HEK293 (cell line): Measurements from ENCODE around the gene ARMC10.

Experiments
- AEBP2 ChIP-seq: fragments of 450-650 bp; formaldehyde crosslinking; IDR thresholded peaks from 2 replicates; pipeline ENCODE4 v1.5.1; 2016; ENCODE audit warnings: missing biosample characterization, missing genetic modification characterization, borderline replicate concordance
- EGR2 ChIP-seq: fragments of 450-650 bp; formaldehyde crosslinking; IDR thresholded peaks from 2 replicates; pipeline ENCODE4 v1.5.1; 2016; ENCODE audit warnings: low read depth, missing biosample characterization, missing genetic modification characterization
- GLI2 ChIP-seq: fragments of 450-650 bp; formaldehyde crosslinking; IDR thresholded peaks from 2 replicates; pipeline ENCODE4; 2017; ENCODE audit warnings: missing biosample characterization, missing genetic modification characterization, low read depth, borderline replicate concordance
- GLIS1 ChIP-seq: fragments of 450-650 bp; formaldehyde crosslinking; IDR thresholded peaks from 2 replicates; pipeline ENCODE4 v1.5.1; 2016; ENCODE audit warnings: missing biosample characterization, missing genetic modification characterization
- PRDM2 ChIP-seq: fragments of 450-650 bp; formaldehyde crosslinking; IDR thresholded peaks from 2 replicates; pipeline ENCODE4 v1.5.1; 2016; ENCODE audit warnings: missing biosample characterization, missing genetic modification characterization, borderline replicate concordance
- SCRT1 ChIP-seq: fragments of 450-650 bp; formaldehyde crosslinking; IDR thresholded peaks from 2 replicates; pipeline ENCODE4 v1.5.1; 2016; ENCODE audit warnings: missing biosample characterization, missing genetic modification characterization, borderline replicate concordance
- SP3 ChIP-seq: fragments of 450-650 bp; formaldehyde crosslinking; IDR thresholded peaks from 2 replicates; pipeline ENCODE4 v1.5.1; 2016; ENCODE audit warnings: missing biosample characterization, missing genetic modification characterization
- TCF7L2 ChIP-seq: IDR thresholded peaks from 2 replicates; pipeline ENCODE4 v1.6.1; 2011; ENCODE audit warnings: low read depth, mild to moderate bottlenecking, inconsistent platforms, low read length, moderate library complexity, borderline replicate concordance
- ZBTB1 ChIP-seq: fragments of 450-650 bp; formaldehyde crosslinking; IDR thresholded peaks from 2 replicates; pipeline ENCODE4 v1.5.1; 2016; ENCODE audit warnings: missing biosample characterization, missing genetic modification characterization
- ZBTB49 ChIP-seq: fragments of 450-650 bp; formaldehyde crosslinking; IDR thresholded peaks from 2 replicates; pipeline ENCODE4 v1.5.1; 2016; ENCODE audit warnings: missing biosample characterization, missing genetic modification characterization, low read depth
- ZBTB8A ChIP-seq: fragments of 450-650 bp; formaldehyde crosslinking; IDR thresholded peaks from 2 replicates; pipeline ENCODE4 v1.5.1; 2016; ENCODE audit warnings: missing biosample characterization, missing genetic modification characterization
- ZFP37 ChIP-seq: fragments of 450-650 bp; formaldehyde crosslinking; IDR thresholded peaks from 2 replicates; pipeline ENCODE4 v1.5.1; 2016; ENCODE audit warnings: missing biosample characterization, missing genetic modification characterization
- ZNF138 ChIP-seq: fragments of 450-650 bp; formaldehyde crosslinking; IDR thresholded peaks from 2 replicates; pipeline ENCODE4 v1.5.1; 2016; ENCODE audit warnings: missing biosample characterization, missing genetic modification characterization, borderline replicate concordance
- ZNF148 ChIP-seq: fragments of 450-650 bp; formaldehyde crosslinking; IDR thresholded peaks from 2 replicates; pipeline ENCODE4 v1.5.0; 2017; ENCODE audit warnings: missing biosample characterization, missing genetic modification characterization, borderline replicate concordance
- ZNF155 ChIP-seq: fragments of 450-650 bp; formaldehyde crosslinking; IDR thresholded peaks from 2 replicates; pipeline ENCODE4 v1.5.1; 2016; ENCODE audit warnings: missing biosample characterization, missing genetic modification characterization
- ZNF324 ChIP-seq: fragments of 450-650 bp; formaldehyde crosslinking; IDR thresholded peaks from 2 replicates; pipeline ENCODE4 v1.5.1; 2016; ENCODE audit warnings: missing biosample characterization, missing genetic modification characterization
- ZNF394 ChIP-seq: fragments of 450-650 bp; formaldehyde crosslinking; IDR thresholded peaks from 2 replicates; pipeline ENCODE4 v1.5.1; 2016; ENCODE audit warnings: missing biosample characterization, missing genetic modification characterization, mild to moderate bottlenecking, moderate library complexity, borderline replicate concordance
- ZNF514 ChIP-seq: fragments of 450-650 bp; formaldehyde crosslinking; IDR thresholded peaks from 2 replicates; pipeline ENCODE4 v1.5.1; 2016; ENCODE audit warnings: missing biosample characterization, missing genetic modification characterization
- ZNF548 ChIP-seq: fragments of 450-650 bp; formaldehyde crosslinking; IDR thresholded peaks from 2 replicates; pipeline ENCODE4 v1.5.1; 2016; ENCODE audit warnings: missing biosample characterization, missing genetic modification characterization
- ZNF555 ChIP-seq: fragments of 450-650 bp; formaldehyde crosslinking; conservative IDR thresholded peaks from 2 replicates; pipeline ENCODE4 v1.5.1; 2017; ENCODE audit warnings: missing biosample characterization, mild to moderate bottlenecking, missing genetic modification characterization, inconsistent platforms
- ZNF561 ChIP-seq: fragments of 450-650 bp; IDR thresholded peaks from 2 replicates; pipeline ENCODE4 v1.5.1; 2018; ENCODE audit warnings: missing biosample characterization, missing genetic modification characterization, borderline replicate concordance
- ZNF692 ChIP-seq: fragments of 450-650 bp; formaldehyde crosslinking; IDR thresholded peaks from 2 replicates; pipeline ENCODE4 v1.5.1; 2016; ENCODE audit warnings: missing biosample characterization, missing genetic modification characterization
- ZNF707 ChIP-seq: fragments of 450-650 bp; formaldehyde crosslinking; IDR thresholded peaks from 2 replicates; pipeline ENCODE4 v1.5.1; 2016; ENCODE audit warnings: missing biosample characterization, missing genetic modification characterization
- ZNF785 ChIP-seq: fragments of 450-650 bp; formaldehyde crosslinking; IDR thresholded peaks from 2 replicates; pipeline ENCODE4 v1.5.1; 2016; ENCODE audit warnings: missing biosample characterization, missing genetic modification characterization
- ZNF792 ChIP-seq: fragments of 450-650 bp; formaldehyde crosslinking; IDR thresholded peaks from 2 replicates; pipeline ENCODE4 v1.5.1; 2016; ENCODE audit warnings: missing biosample characterization, missing genetic modification characterization

Gene ARMC10

GRCh38 chr7:103075337-103075918, 488 bp downstream of the ARMC10 start (continued):
- TF ChIP-seq PRDM2 (tag by site-specific recombination): no peak
- no peak for TF ChIP-seq GLI2 (tag by site-specific recombination)
- TF ChIP-seq SCRT1 (tag by site-specific recombination): peak; percentile 65
- no peak for TF ChIP-seq TCF7L2
- no peak for TF ChIP-seq ZNF155 (tag by site-specific recombination)
- TF ChIP-seq ZNF138 (tag by site-specific recombination): no peak
- TF ChIP-seq AEBP2 (tag by site-specific recombination): no peak
- no peak for TF ChIP-seq ZNF692 (tag by site-specific recombination)
- TF ChIP-seq SP3: no peak
- no peak for TF ChIP-seq ZNF561
- no peak for TF ChIP-seq ZFP37 (tag by site-specific recombination)
- TF ChIP-seq ZNF148 (tag by site-specific recombination): no peak
- no peak for TF ChIP-seq ZNF555 (tag by site-specific recombination)
- TF ChIP-seq ZNF785 (tag by site-specific recombination): no peak
- no peak for TF ChIP-seq ZNF707
- no peak for TF ChIP-seq ZNF514 (tag by site-specific recombination)
- no peak for TF ChIP-seq ZNF548 (tag by site-specific recombination)
- no peak for TF ChIP-seq ZBTB1 (tag by site-specific recombination)
- no peak for TF ChIP-seq ZNF394
- no peak for TF ChIP-seq ZNF792 (tag by site-specific recombination)
- TF ChIP-seq ZBTB49 (tag by site-specific recombination): no peak
- TF ChIP-seq GLIS1 (tag by site-specific recombination): peak; percentile 30; the same call in 1 of the 2 replicates
- peak; percentile 36; the same call in 1 of the 2 replicates for TF ChIP-seq EGR2
- no peak for TF ChIP-seq ZNF324 (tag by site-specific recombination)
- TF ChIP-seq ZBTB8A (tag by site-specific recombination): no peak
